ENCODE results near the gene COL18A1. TPM values are rescaled to one million over a fixed set of nuclear protein-coding genes. Genes with fewer than 3 reads are reported as not detected.

COL18A1 gene
- total and polyA plus RNA-seq, 9 of the 15 experiments (the other 6 are each of a cell fraction or from before 2014, with no cell fraction given) = 0.14 to 16.4 (median 2.0) TPM

DNA sequence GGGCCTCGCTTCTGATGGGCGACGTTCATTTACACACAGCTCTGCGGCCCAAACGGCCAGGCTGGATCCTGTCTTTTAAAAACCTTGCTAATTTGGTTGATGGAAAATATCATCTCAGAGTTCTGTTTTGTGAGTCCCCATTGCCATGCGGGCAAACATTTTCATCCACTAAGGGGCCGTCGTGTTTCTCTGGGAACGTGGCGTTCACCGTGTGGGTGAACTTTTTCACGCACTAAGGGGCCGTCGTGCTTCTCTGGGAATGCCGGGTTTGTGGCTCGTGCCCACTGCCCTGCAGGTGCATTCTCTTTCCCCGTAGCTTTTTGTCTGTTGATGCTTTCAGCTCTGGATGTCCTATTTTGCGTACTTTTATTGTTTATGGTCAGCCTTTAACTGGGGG, 6.8 kb downstream of the COL18A1 start (continued):
- TF ChIP-seq, protein P1, sequence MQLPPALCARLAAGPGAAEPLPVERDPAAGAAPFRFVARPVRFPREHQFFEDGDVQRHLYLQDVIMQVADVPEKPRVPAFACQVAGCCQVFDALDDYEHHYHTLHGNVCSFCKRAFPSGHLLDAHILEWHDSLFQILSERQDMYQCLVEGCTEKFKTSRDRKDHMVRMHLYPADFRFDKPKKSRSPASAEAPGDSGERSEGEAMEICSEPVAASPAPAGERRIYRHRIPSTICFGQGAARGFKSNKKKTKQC (CRISPR knock-in tag; IDR thresholded peaks at IDR 0.05) = no peak
- no peak; a peak in 1 of 4 replicates for TF ChIP-seq TEAD1 (CRISPR knock-in tag; IDR thresholded peaks at IDR 0.05)
- 0 out of 2 replicates have a peak, but pooled peaks have one; percentile 18 for TF ChIP-seq MIER1 (IDR thresholded peaks at IDR 0.05; ENCODE audit: low read depth)
- TF ChIP-seq KAT2B (IDR thresholded peaks at IDR 0.05; ENCODE audit: low read depth, low read length) = no peak
- peak; percentile 7; the same call in 1 of the 2 replicates for TF ChIP-seq SMARCE1 (IDR thresholded peaks at IDR 0.05)
- TF ChIP-seq, protein P2, sequence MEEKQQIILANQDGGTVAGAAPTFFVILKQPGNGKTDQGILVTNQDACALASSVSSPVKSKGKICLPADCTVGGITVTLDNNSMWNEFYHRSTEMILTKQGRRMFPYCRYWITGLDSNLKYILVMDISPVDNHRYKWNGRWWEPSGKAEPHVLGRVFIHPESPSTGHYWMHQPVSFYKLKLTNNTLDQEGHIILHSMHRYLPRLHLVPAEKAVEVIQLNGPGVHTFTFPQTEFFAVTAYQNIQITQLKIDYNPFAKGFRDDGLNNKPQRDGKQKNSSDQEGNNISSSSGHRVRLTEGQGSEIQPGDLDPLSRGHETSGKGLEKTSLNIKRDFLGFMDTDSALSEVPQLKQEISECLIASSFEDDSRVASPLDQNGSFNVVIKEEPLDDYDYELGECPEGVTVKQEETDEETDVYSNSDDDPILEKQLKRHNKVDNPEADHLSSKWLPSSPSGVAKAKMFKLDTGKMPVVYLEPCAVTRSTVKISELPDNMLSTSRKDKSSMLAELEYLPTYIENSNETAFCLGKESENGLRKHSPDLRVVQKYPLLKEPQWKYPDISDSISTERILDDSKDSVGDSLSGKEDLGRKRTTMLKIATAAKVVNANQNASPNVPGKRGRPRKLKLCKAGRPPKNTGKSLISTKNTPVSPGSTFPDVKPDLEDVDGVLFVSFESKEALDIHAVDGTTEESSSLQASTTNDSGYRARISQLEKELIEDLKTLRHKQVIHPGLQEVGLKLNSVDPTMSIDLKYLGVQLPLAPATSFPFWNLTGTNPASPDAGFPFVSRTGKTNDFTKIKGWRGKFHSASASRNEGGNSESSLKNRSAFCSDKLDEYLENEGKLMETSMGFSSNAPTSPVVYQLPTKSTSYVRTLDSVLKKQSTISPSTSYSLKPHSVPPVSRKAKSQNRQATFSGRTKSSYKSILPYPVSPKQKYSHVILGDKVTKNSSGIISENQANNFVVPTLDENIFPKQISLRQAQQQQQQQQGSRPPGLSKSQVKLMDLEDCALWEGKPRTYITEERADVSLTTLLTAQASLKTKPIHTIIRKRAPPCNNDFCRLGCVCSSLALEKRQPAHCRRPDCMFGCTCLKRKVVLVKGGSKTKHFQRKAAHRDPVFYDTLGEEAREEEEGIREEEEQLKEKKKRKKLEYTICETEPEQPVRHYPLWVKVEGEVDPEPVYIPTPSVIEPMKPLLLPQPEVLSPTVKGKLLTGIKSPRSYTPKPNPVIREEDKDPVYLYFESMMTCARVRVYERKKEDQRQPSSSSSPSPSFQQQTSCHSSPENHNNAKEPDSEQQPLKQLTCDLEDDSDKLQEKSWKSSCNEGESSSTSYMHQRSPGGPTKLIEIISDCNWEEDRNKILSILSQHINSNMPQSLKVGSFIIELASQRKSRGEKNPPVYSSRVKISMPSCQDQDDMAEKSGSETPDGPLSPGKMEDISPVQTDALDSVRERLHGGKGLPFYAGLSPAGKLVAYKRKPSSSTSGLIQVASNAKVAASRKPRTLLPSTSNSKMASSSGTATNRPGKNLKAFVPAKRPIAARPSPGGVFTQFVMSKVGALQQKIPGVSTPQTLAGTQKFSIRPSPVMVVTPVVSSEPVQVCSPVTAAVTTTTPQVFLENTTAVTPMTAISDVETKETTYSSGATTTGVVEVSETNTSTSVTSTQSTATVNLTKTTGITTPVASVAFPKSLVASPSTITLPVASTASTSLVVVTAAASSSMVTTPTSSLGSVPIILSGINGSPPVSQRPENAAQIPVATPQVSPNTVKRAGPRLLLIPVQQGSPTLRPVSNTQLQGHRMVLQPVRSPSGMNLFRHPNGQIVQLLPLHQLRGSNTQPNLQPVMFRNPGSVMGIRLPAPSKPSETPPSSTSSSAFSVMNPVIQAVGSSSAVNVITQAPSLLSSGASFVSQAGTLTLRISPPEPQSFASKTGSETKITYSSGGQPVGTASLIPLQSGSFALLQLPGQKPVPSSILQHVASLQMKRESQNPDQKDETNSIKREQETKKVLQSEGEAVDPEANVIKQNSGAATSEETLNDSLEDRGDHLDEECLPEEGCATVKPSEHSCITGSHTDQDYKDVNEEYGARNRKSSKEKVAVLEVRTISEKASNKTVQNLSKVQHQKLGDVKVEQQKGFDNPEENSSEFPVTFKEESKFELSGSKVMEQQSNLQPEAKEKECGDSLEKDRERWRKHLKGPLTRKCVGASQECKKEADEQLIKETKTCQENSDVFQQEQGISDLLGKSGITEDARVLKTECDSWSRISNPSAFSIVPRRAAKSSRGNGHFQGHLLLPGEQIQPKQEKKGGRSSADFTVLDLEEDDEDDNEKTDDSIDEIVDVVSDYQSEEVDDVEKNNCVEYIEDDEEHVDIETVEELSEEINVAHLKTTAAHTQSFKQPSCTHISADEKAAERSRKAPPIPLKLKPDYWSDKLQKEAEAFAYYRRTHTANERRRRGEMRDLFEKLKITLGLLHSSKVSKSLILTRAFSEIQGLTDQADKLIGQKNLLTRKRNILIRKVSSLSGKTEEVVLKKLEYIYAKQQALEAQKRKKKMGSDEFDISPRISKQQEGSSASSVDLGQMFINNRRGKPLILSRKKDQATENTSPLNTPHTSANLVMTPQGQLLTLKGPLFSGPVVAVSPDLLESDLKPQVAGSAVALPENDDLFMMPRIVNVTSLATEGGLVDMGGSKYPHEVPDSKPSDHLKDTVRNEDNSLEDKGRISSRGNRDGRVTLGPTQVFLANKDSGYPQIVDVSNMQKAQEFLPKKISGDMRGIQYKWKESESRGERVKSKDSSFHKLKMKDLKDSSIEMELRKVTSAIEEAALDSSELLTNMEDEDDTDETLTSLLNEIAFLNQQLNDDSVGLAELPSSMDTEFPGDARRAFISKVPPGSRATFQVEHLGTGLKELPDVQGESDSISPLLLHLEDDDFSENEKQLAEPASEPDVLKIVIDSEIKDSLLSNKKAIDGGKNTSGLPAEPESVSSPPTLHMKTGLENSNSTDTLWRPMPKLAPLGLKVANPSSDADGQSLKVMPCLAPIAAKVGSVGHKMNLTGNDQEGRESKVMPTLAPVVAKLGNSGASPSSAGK (IDR thresholded peaks at IDR 0.05) = peak; percentile 70
- TF ChIP-seq E2F3 (CRISPR knock-in tag; IDR thresholded peaks at IDR 0.05) = 0 out of 2 replicates have a peak, but pooled peaks have one; percentile 2
- TF ChIP-seq, protein P3, sequence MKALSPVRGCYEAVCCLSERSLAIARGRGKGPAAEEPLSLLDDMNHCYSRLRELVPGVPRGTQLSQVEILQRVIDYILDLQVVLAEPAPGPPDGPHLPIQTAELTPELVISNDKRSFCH (CRISPR knock-in tag; IDR thresholded peaks at IDR 0.05) = no peak
- TF ChIP-seq, protein P3 (tag; IDR thresholded peaks at IDR 0.05) = peak; percentile 30; the same call in 1 of the 2 replicates
- no peak for TF ChIP-seq ZBTB8A (IDR thresholded peaks at IDR 0.05; ENCODE audit: partially characterized antibody)
- TF ChIP-seq, protein P4, sequence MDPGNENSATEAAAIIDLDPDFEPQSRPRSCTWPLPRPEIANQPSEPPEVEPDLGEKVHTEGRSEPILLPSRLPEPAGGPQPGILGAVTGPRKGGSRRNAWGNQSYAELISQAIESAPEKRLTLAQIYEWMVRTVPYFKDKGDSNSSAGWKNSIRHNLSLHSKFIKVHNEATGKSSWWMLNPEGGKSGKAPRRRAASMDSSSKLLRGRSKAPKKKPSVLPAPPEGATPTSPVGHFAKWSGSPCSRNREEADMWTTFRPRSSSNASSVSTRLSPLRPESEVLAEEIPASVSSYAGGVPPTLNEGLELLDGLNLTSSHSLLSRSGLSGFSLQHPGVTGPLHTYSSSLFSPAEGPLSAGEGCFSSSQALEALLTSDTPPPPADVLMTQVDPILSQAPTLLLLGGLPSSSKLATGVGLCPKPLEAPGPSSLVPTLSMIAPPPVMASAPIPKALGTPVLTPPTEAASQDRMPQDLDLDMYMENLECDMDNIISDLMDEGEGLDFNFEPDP (CRISPR knock-in tag; IDR thresholded peaks at IDR 0.05) = 0 out of 2 replicates have a peak, but pooled peaks have one; percentile 45
- TF ChIP-seq, protein P5, sequence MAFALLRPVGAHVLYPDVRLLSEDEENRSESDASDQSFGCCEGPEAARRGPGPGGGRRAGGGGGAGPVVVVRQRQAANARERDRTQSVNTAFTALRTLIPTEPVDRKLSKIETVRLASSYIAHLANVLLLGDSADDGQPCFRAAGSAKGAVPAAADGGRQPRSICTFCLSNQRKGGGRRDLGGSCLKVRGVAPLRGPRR (CRISPR knock-in tag; IDR thresholded peaks at IDR 0.05) = peak; percentile 77; the same call in 1 of the 2 replicates
